GM19193 (cell line): ENCODE results near the gene CNOT11.

ENCODE experiments used
- POLR2A ChIP-seq: IDR thresholded peaks from 4 replicates; pipeline ENCODE4 v1.6.1; 2011; ENCODE audit not compliant: insufficient read depth, insufficient read length; ENCODE audit errors: extremely low read depth

The CNOT11 gene

GRCh38 chr2:101302016-101302415 is 49.3 kb downstream of the CNOT11 start:
- no peak for TF ChIP-seq POLR2A

- TF ChIP-seq POLR2A = no peak
Observed at GRCh38 chr2:101303688-101304087, 51.0 kb downstream of the CNOT11 start.

- no peak for TF ChIP-seq POLR2A
Observed at GRCh38 chr2:101305035-101305434, 52.3 kb downstream of the CNOT11 start.

- TF ChIP-seq POLR2A = no peak
Observed at GRCh38 chr2:101305492-101306078, 52.9 kb downstream of the CNOT11 start.

- no peak for TF ChIP-seq POLR2A
Observed at GRCh38 chr2:101306410-101306809, 53.7 kb downstream of the CNOT11 start.

GRCh38 chr2:101307503-101307902 is 54.8 kb downstream of the CNOT11 start:
- TF ChIP-seq POLR2A = no peak

GRCh38 chr2:101307950-101308431 is 55.3 kb downstream of the CNOT11 start:
- TF ChIP-seq POLR2A = no peak

GRCh38 chr2:101308432-101309210 is 55.9 kb downstream of the CNOT11 start, which contains the start of gene RNF149:
Gene RNF149, minus strand, starts transcription at chr2:101308701. Its CDS starts 113 bp downstream, at chr2:101308588.
- peak; percentile 87 for TF ChIP-seq POLR2A

GRCh38 chr2:101310090-101310833 is 57.6 kb downstream of the CNOT11 start:
- TF ChIP-seq POLR2A = no peak

GRCh38 chr2:101310834-101311695 is 58.4 kb downstream of the CNOT11 start:
- no peak for TF ChIP-seq POLR2A

GRCh38 chr2:101311696-101312017 is 59.0 kb downstream of the CNOT11 start:
- TF ChIP-seq POLR2A = no peak
